H1 (cell line): ENCODE data around the gene ERAS. TPM values are rescaled to one million over a fixed set of nuclear protein-coding genes. Genes with fewer than 3 reads are reported as not detected.

Source experiments
- CTCF ChIA-PET: fragments of 300-600 bp; sonication (Branson Sonifier 250); formaldehyde crosslinking; loops from one replicate; lab custom pipeline; 2021; ENCODE audit not compliant: partially characterized antibody; lab: Charles Lee
- POLR2A ChIA-PET: fragments of 300-600 bp; sonication (Branson Sonifier 250); formaldehyde crosslinking; loops from one replicate; lab custom pipeline; 2021; ENCODE audit warnings: inconsistent platforms; ENCODE audit not compliant: partially characterized antibody; lab: Charles Lee
- DNase-seq, 2 experiments: peaks; one replicate each; pipeline versions ENCODE4 v3.0.0 to v3.0.0-alpha.2; 2010 to 2022; ENCODE audit warnings: low spot score in 2 of 2, low read depth in 1 of 2, mixed read lengths in 1 of 2
- FAIRE-seq: peaks from 2 replicates; lab custom pipeline; 2011; peaks lifted over from hg19 to GRCh38; lab: Jason Lieb, UNC
- H2AFZ ChIP-seq: 2 replicates; pipeline ENCODE4 v1.8.1; 2012; ENCODE audit warnings: low read length, inconsistent platforms
- H2AK5ac ChIP-seq: 2 replicates; pipeline ENCODE4 v1.6.1; 2013; ENCODE audit warnings: low read depth, low read length
- H2BK120ac ChIP-seq: replicated peaks from 2 replicates; pipeline ENCODE3; 2013; ENCODE audit warnings: low read depth, low read length, inconsistent platforms
- H2BK12ac ChIP-seq: 2 replicates; pipeline ENCODE4 v1.6.1; 2013; ENCODE audit warnings: low read depth, low read length
- H2BK15ac ChIP-seq: 2 replicates; pipeline ENCODE4 v1.6.1; 2013; ENCODE audit warnings: low read length
- H2BK20ac ChIP-seq: 2 replicates; pipeline ENCODE4 v1.6.1; 2013; ENCODE audit warnings: low read length
- H2BK5ac ChIP-seq: 2 replicates; pipeline ENCODE4 v1.6.1; 2013; ENCODE audit warnings: low read depth, low read length
- H3K14ac ChIP-seq: 2 replicates; pipeline ENCODE4 v1.6.1; 2013; ENCODE audit warnings: inconsistent platforms; ENCODE audit not compliant: insufficient read length
- H3K18ac ChIP-seq: 2 replicates; pipeline ENCODE4 v1.6.1; 2013; ENCODE audit warnings: low read length; ENCODE audit errors: extremely low read depth
- H3K23ac ChIP-seq: 2 replicates; pipeline ENCODE4 v1.6.1; 2013; ENCODE audit warnings: inconsistent platforms; ENCODE audit not compliant: insufficient read length
- H3K23me2 ChIP-seq: 2 replicates; pipeline ENCODE4 v1.6.1; 2013; ENCODE audit warnings: low read depth, low read length
- H3K27ac ChIP-seq: 2 replicates; pipeline ENCODE4 v1.6.1; 2011; ENCODE audit warnings: low read depth, low read length, inconsistent platforms
- H3K27me3 ChIP-seq, 4 experiments: replicated peaks in 1 of 4; 1 replicate in 1 of 4; 2 replicates in 3 of 4; pipeline versions ENCODE4 v1.6.1 to v1.8.1; 2011 to 2013; ENCODE audit warnings: low read length in 3 of 4, mild to moderate bottlenecking in 3 of 4, inconsistent platforms in 2 of 4, mixed read lengths in 2 of 4, moderate library complexity in 1 of 4; ENCODE audit not compliant: control insufficient read depth in 3 of 4, insufficient read depth in 3 of 4; ENCODE audit errors: extremely low read depth in 1 of 4
- H3K36me3 ChIP-seq, 4 experiments: 2 replicates each; pipeline versions ENCODE4 v1.6.1 to v1.8.1; 2011 to 2013; ENCODE audit warnings: mild to moderate bottlenecking in 4 of 4, low read length in 3 of 4, moderate library complexity in 2 of 4, control low read depth in 1 of 4, inconsistent platforms in 1 of 4; ENCODE audit not compliant: insufficient read depth in 4 of 4, control insufficient read depth in 2 of 4
- H3K4ac ChIP-seq: replicated peaks from 2 replicates; pipeline ENCODE3; 2013; ENCODE audit warnings: low read length, low read depth, mixed read lengths, inconsistent platforms; ENCODE audit not compliant: insufficient read length
- H3K4me1 ChIP-seq, 4 experiments: replicated peaks in 1 of 4; 1 replicate in 1 of 4; 2 replicates in 3 of 4; pipeline versions ENCODE4 v1.6.1 to v1.8.1; 2011 to 2013; ENCODE audit warnings: low read length in 3 of 4, inconsistent platforms in 2 of 4, mixed read lengths in 1 of 4; ENCODE audit not compliant: insufficient read depth in 4 of 4, control insufficient read depth in 3 of 4
- H3K4me2 ChIP-seq, 2 experiments: 2 replicates each; pipeline versions ENCODE4 v1.6.1 to v1.8.1; 2011 to 2013; ENCODE audit warnings: low read depth in 2 of 2, low read length in 2 of 2, control low read depth in 1 of 2, inconsistent platforms in 1 of 2, mild to moderate bottlenecking in 1 of 2; ENCODE audit not compliant: insufficient read depth in 1 of 2
- H3K4me3 ChIP-seq, 4 experiments: fragments of 200-600, 300-600 bp in 1 of 4; sonication (generic), shearing (Covaris generic), sonication (Bioruptor Twin) in 1 of 4; 2 replicates each; pipeline versions ENCODE4 v1.5.1 to v1.8.1; 2011 to 2016; ENCODE audit warnings: low read length in 4 of 4, low read depth in 3 of 4, control low read depth in 2 of 4, inconsistent platforms in 2 of 4, mild to moderate bottlenecking in 2 of 4, mixed read lengths in 1 of 4, moderate library complexity in 1 of 4; ENCODE audit not compliant: insufficient read depth in 2 of 4; ENCODE audit errors: extremely low read depth in 1 of 4
- H3K56ac ChIP-seq: replicated peaks from 2 replicates; pipeline ENCODE3; 2013; ENCODE audit warnings: low read depth, mild to moderate bottlenecking, mixed read lengths, low read length, inconsistent platforms; ENCODE audit not compliant: insufficient read length
- H3K79me1 ChIP-seq: 2 replicates; pipeline ENCODE4 v1.6.1; 2013; ENCODE audit warnings: low read depth, low read length, control low read depth
- H3K79me2 ChIP-seq, 2 experiments: 2 replicates each; pipeline versions ENCODE4 v1.6.1 to v1.8.1; 2012 to 2013; ENCODE audit warnings: low read length in 2 of 2, mild to moderate bottlenecking in 2 of 2, inconsistent platforms in 1 of 2; ENCODE audit not compliant: insufficient read depth in 2 of 2, control insufficient read depth in 1 of 2
- H3K9ac ChIP-seq, 4 experiments: replicated peaks in 1 of 4; 1 replicate in 1 of 4; 2 replicates in 3 of 4; pipeline versions ENCODE4 v1.6.1 to v1.8.1; 2011 to 2013; ENCODE audit warnings: low read depth in 3 of 4, low read length in 3 of 4, control low read depth in 2 of 4, mild to moderate bottlenecking in 2 of 4, moderate library complexity in 2 of 4, inconsistent platforms in 1 of 4; ENCODE audit errors: extremely low read depth in 1 of 4
- H3K9me3 ChIP-seq, 2 experiments: 2 replicates each; pipeline versions ENCODE4 v1.6.1 to v1.8.1; 2012 to 2013; ENCODE audit warnings: mild to moderate bottlenecking in 2 of 2, moderate library complexity in 2 of 2, control low read depth in 1 of 2, inconsistent platforms in 1 of 2, low read depth in 1 of 2, low read length in 1 of 2, mixed read lengths in 1 of 2; ENCODE audit not compliant: insufficient read depth in 2 of 2
- H4K20me1 ChIP-seq, 2 experiments: replicated peaks in 1 of 2; 2 replicates each; pipeline versions ENCODE3 to v1.8.1; 2011 to 2013; ENCODE audit warnings: inconsistent platforms in 2 of 2, low read length in 2 of 2, mild to moderate bottlenecking in 1 of 2; ENCODE audit not compliant: insufficient read depth in 2 of 2, control insufficient read depth in 1 of 2
- H4K5ac ChIP-seq: 2 replicates; pipeline ENCODE4 v1.6.1; 2013; ENCODE audit warnings: low read length, low read depth, mixed read lengths, inconsistent platforms; ENCODE audit not compliant: insufficient read length
- H4K8ac ChIP-seq: 2 replicates; pipeline ENCODE4 v1.8.0; 2013; ENCODE audit warnings: mild to moderate bottlenecking, moderate library complexity, low read length, inconsistent platforms; ENCODE audit not compliant: insufficient read depth; ENCODE audit errors: extremely low read depth
- H4K91ac ChIP-seq: replicated peaks from 2 replicates; pipeline ENCODE3; 2013; ENCODE audit warnings: low read length, mixed read lengths, inconsistent platforms; ENCODE audit not compliant: insufficient read length
- ASH2L ChIP-seq: fragments of 200-600, 300-600 bp; sonication (generic); IDR thresholded peaks from one replicate; pipeline ENCODE4 v1.7.1; 2017; ENCODE audit warnings: low read length
- EP300 ChIP-seq, 2 experiments: IDR thresholded peaks; 1 replicate in 1 of 2; 2 replicates in 1 of 2; pipeline ENCODE4 v1.6.1; 2011 to 2012; ENCODE audit warnings: low read depth in 2 of 2, low read length in 2 of 2, mild to moderate bottlenecking in 2 of 2, borderline replicate concordance in 1 of 2, inconsistent platforms in 1 of 2, moderate library complexity in 1 of 2
- POLR2AphosphoS5 ChIP-seq: IDR thresholded peaks from 2 replicates; pipeline ENCODE4 v1.6.1; 2011; ENCODE audit warnings: low read depth, low read length
- RBBP5 ChIP-seq: IDR thresholded peaks from 2 replicates; pipeline ENCODE4 v1.7.1; 2012; ENCODE audit warnings: low read depth, mild to moderate bottlenecking, inconsistent platforms, low read length, moderate library complexity, borderline replicate concordance
- SIN3A ChIP-seq, 2 experiments: IDR thresholded peaks in 1 of 2; conservative IDR thresholded peaks in 1 of 2; 2 replicates each; pipeline ENCODE4 v1.6.1; 2011 to 2012; ENCODE audit warnings: low read length in 2 of 2, improper control_type of control experiment in 1 of 2, low read depth in 1 of 2, mild to moderate bottlenecking in 1 of 2
- SIRT6 ChIP-seq: IDR thresholded peaks from one replicate; pipeline ENCODE4 v1.7.1; 2012; ENCODE audit warnings: low read length, inconsistent platforms
- TAF7 ChIP-seq: optimal IDR thresholded peaks from 2 replicates; pipeline ENCODE3; 2011; ENCODE audit warnings: low read depth, mild to moderate bottlenecking, inconsistent platforms, low read length, moderate library complexity, borderline replicate concordance
- WGBS, 2 experiments: shearing (Covaris generic) in 1 of 2; methylation state at CpG; one replicate each; pipeline versions ENCODE4 v1.1.6 to v1.1.7; 2013 to 2015; ENCODE audit warnings: low lambda C conversion rate in 2 of 2, mixed read lengths in 2 of 2, inconsistent platforms in 1 of 2, low coverage in 1 of 2, missing lambda C conversion rate in 1 of 2; ENCODE audit not compliant: insufficient replicate concordance in 2 of 2, insufficient coverage in 1 of 2, insufficient read length in 1 of 2; ENCODE audit errors: extremely low coverage in 1 of 2, missing lambda C conversion rate in 1 of 2; 5-methylcytosine and 5-hydroxymethylcytosine counted together
- polyA plus RNA-seq, 7 experiments: library from polyadenylated mRNA; depleted of rRNA in 3 of 7; stranded (reverse) in 5 of 7; unstranded in 2 of 7; fragments of >200 nt in 5 of 7; fragments of 200-250 nt in 2 of 7; gene quantifications; 1 replicate in 5 of 7; 2 replicates in 1 of 7; 4 replicates in 1 of 7; pipeline versions ENCODE4 v1.2.1 to v1.2.3, GENCODE V29; 2011 to 2013; ENCODE audit warnings: missing spikeins in 2 of 7, mixed read lengths in 2 of 7
- total RNA-seq: library from RNA; stranded (reverse); fragmentation: NEBNext Ultra II Directional; extraction: Animal tissue kit (Norgen Biotek cat#: 25700); gene quantifications from 2 replicates; pipeline ENCODE4 v1.2.1, GENCODE V29; 2021
- TF ChIP-seq, protein P1 (sequence below), 3 experiments: IDR thresholded peaks; 1 replicate in 2 of 3; 2 replicates in 1 of 3; pipeline versions ENCODE4 v1.5.1 to v1.6.1; 2011; ENCODE audit warnings: low read length in 3 of 3, mild to moderate bottlenecking in 3 of 3, inconsistent platforms in 2 of 3, low read depth in 1 of 3, moderate library complexity in 1 of 3; ENCODE audit not compliant: insufficient read depth in 1 of 3; ENCODE audit errors: control extremely low read depth in 1 of 3

Gene ERAS
- total and polyA plus RNA-seq, 2 of the 8 experiments (the other 6 are each of a cell fraction or from before 2014, with no cell fraction given): 0.70 TPM; not detected in 1

- no peak overlapping the region for H2BK12ac ChIP-seq
- H3K27ac ChIP-seq: no peak overlapping the region
- no peaks in the 10 kb centered on the region for H4K20me1 ChIP-seq
- H3K4me2 ChIP-seq: no peak overlapping the region
- no peaks in the 10 kb centered on the region for H3K79me1 ChIP-seq
- H3K27me3 ChIP-seq: no peaks in the 10 kb centered on the region
- no peak for FAIRE-seq
- no peak overlapping the region for H2AFZ ChIP-seq
- H4K8ac ChIP-seq: no peak overlapping the region
- WGBS, 2 experiments: 97 to 100% methylated on average over 2 to 4 of the region's 7 CpGs
- H4K91ac ChIP-seq: no peak overlapping the region
- H3K4me1 ChIP-seq: no peaks in the 10 kb centered on the region
- TF ChIP-seq TAF7: no peak
- no peak for TF ChIP-seq RBBP5
- TF ChIP-seq, protein P1, sequence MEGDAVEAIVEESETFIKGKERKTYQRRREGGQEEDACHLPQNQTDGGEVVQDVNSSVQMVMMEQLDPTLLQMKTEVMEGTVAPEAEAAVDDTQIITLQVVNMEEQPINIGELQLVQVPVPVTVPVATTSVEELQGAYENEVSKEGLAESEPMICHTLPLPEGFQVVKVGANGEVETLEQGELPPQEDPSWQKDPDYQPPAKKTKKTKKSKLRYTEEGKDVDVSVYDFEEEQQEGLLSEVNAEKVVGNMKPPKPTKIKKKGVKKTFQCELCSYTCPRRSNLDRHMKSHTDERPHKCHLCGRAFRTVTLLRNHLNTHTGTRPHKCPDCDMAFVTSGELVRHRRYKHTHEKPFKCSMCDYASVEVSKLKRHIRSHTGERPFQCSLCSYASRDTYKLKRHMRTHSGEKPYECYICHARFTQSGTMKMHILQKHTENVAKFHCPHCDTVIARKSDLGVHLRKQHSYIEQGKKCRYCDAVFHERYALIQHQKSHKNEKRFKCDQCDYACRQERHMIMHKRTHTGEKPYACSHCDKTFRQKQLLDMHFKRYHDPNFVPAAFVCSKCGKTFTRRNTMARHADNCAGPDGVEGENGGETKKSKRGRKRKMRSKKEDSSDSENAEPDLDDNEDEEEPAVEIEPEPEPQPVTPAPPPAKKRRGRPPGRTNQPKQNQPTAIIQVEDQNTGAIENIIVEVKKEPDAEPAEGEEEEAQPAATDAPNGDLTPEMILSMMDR (IDR thresholded peaks at IDR 0.05; ENCODE audit: control extremely low read depth in 1 of 3, insufficient read depth in 1 of 3, low read depth in 1 of 3, low read length in 3 of 3): no peak
- no peak for TF ChIP-seq ASH2L
- TF ChIP-seq SIRT6: no peak
- no peak for TF ChIP-seq SIN3A (conservative IDR thresholded peaks at IDR 0.05 in 1 of 2, IDR thresholded peaks at IDR 0.05 in 1 of 2; ENCODE audit: low read depth in 1 of 2, low read length in 2 of 2)
- TF ChIP-seq EP300 (IDR thresholded peaks at IDR 0.05; ENCODE audit: borderline replicate concordance in 1 of 2, low read depth in 2 of 2, low read length in 2 of 2): no peak
- no peak for TF ChIP-seq POLR2AphosphoS5
- H3K9me3 ChIP-seq: no peaks in the 10 kb centered on the region
- no peak overlapping the region for H3K4ac ChIP-seq
- H3K36me3 ChIP-seq: no peaks in the 10 kb centered on the region
- no peaks in the 10 kb centered on the region for H3K23me2 ChIP-seq
- no peak overlapping the region for H3K23ac ChIP-seq
- POLR2A ChIA-PET: no interaction called here
- no peak overlapping the region for H3K14ac ChIP-seq
- no peak for DNase-seq
- CTCF ChIA-PET: no interaction called here
- H2BK20ac ChIP-seq: no peak overlapping the region
- H2BK120ac ChIP-seq: no peak overlapping the region
- no peak overlapping the region for H2AK5ac ChIP-seq
- H3K9ac ChIP-seq: no peak overlapping the region
- no peak overlapping the region for H3K4me3 ChIP-seq
- no peak overlapping the region for H3K18ac ChIP-seq
- H2BK5ac ChIP-seq: no peak overlapping the region
- no peak overlapping the region for H2BK15ac ChIP-seq
- H3K56ac ChIP-seq: no peak overlapping the region
- H4K5ac ChIP-seq: no peak overlapping the region
- H3K79me2 ChIP-seq: no peaks in the 10 kb centered on the region
Measured at GRCh38 chrX:48789366-48790220, 36.7 kb upstream of the ERAS start.
